CD4-positive, alpha-beta T cell treated with Interleukin-6 at 100 ng/mL for 8 hours (primary cell): ENCODE measurements around the gene RNF8.
"Not testable (repeated sequence)": the region's sequence is repeated elsewhere in the genome, so short reads cannot be mapped to it uniquely, and the experiment has no call there.

Experiments used
- DNase-seq: peaks from one replicate; pipeline ENCODE4 v3.0.0-alpha.2; 2020; ENCODE audit warnings: mixed read lengths, low spot score

Gene RNF8

GRCh38 chr6:37399795-37400490, 46.2 kb downstream of the RNF8 start:
- DNase-seq: no peak

GRCh38 chr6:37401658-37402057, 47.9 kb downstream of the RNF8 start:
- not testable (repeated sequence) for DNase-seq

GRCh38 chr6:37406726-37407341, 53.1 kb downstream of the RNF8 start:
- no peak for DNase-seq

GRCh38 chr6:37407948-37408347, 54.2 kb downstream of the RNF8 start:
- DNase-seq: no peak

- DNase-seq: no peak
Observed at GRCh38 chr6:37409501-37409900, 55.7 kb downstream of the RNF8 start.

- no peak for DNase-seq
Observed at GRCh38 chr6:37417393-37417792, 63.6 kb downstream of the RNF8 start.

GRCh38 chr6:37418722-37419121, 64.9 kb downstream of the RNF8 start:
- no peak for DNase-seq

GRCh38 chr6:37426058-37426944, 72.5 kb downstream of the RNF8 start:
- DNase-seq: no peak

- no peak for DNase-seq
Observed at GRCh38 chr6:37426945-37427510, 73.2 kb downstream of the RNF8 start.

GRCh38 chr6:37429352-37429750, 75.6 kb downstream of the RNF8 start:
- DNase-seq: no peak

- DNase-seq: no peak
Observed at GRCh38 chr6:37432590-37432915, 78.8 kb downstream of the RNF8 start.

- peak; percentile 95 for DNase-seq
Observed at GRCh38 chr6:37432916-37433656, 79.3 kb downstream of the RNF8 start, which contains the start of gene CMTR1. Gene CMTR1 (plus strand): TSS chr6:37433221. CDS start chr6:37435630, 2,409 bp downstream.

- peak; percentile 15 for DNase-seq
Observed at GRCh38 chr6:37433657-37434271, 80.0 kb downstream of the RNF8 start.

GRCh38 chr6:37435373-37435772, 81.6 kb downstream of the RNF8 start:
- DNase-seq: no peak

- DNase-seq: no peak
Observed at GRCh38 chr6:37435816-37436215, 82.0 kb downstream of the RNF8 start.

- DNase-seq: no peak
Observed at GRCh38 chr6:37438930-37439329, 85.1 kb downstream of the RNF8 start.

- DNase-seq: no peak
Observed at GRCh38 chr6:37441651-37442050, 87.9 kb downstream of the RNF8 start.

- no peak for DNase-seq
Observed at GRCh38 chr6:37442416-37443215, 88.8 kb downstream of the RNF8 start.

- DNase-seq: not testable (repeated sequence)
Observed at GRCh38 chr6:37443216-37443542, 89.4 kb downstream of the RNF8 start.
